Endothelial cell of umbilical vein (primary cell): ENCODE data around the gene C1QTNF8.

Source experiments
- CTCF ChIP-seq, 2 donors: IDR thresholded peaks; 1 replicate in 1 of 2; 2 replicates in 1 of 2; pipeline ENCODE4 v1.5.1; 2011; ENCODE audit warnings: low read length in 2 of 2, mild to moderate bottlenecking in 2 of 2, moderate library complexity in 2 of 2, control low read depth in 1 of 2, inconsistent platforms in 1 of 2, low read depth in 1 of 2; ENCODE audit not compliant: insufficient read depth in 1 of 2; ENCODE audit errors: extremely low read depth in 1 of 2
- EZH2 ChIP-seq: IDR thresholded peaks from 2 replicates; pipeline ENCODE4 v1.6.1; 2012; ENCODE audit warnings: borderline replicate concordance, low read depth, mild to moderate bottlenecking, moderate library complexity, low read length, inconsistent platforms; ENCODE audit not compliant: severe bottlenecking
- FOS ChIP-seq: IDR thresholded peaks from 2 replicates; pipeline ENCODE4 v1.6.1; 2011; ENCODE audit warnings: mild to moderate bottlenecking, low read length, moderate library complexity, borderline replicate concordance; ENCODE audit not compliant: insufficient read depth
- GATA2 ChIP-seq: IDR thresholded peaks from 2 replicates; pipeline ENCODE4 v1.7.0; 2011; ENCODE audit warnings: low read depth, mild to moderate bottlenecking, moderate library complexity, mixed read lengths, low read length; ENCODE audit not compliant: insufficient read length, insufficient read depth
- JUN ChIP-seq: IDR thresholded peaks from 2 replicates; pipeline ENCODE4 v1.6.1; 2011; ENCODE audit warnings: borderline replicate concordance, low read depth; ENCODE audit not compliant: insufficient read length, insufficient read depth
- MYC ChIP-seq: IDR thresholded peaks from one replicate; pipeline ENCODE4 v1.6.1; 2011; ENCODE audit warnings: mild to moderate bottlenecking, low read depth, low read length
- POLR2A ChIP-seq: IDR thresholded peaks from 2 replicates; pipeline ENCODE4 v1.6.1; 2012; ENCODE audit warnings: low read depth, mild to moderate bottlenecking, control low read depth, low read length
- POLR2AphosphoS5 ChIP-seq: IDR thresholded peaks from 2 replicates; pipeline ENCODE4 v1.6.1; 2012; ENCODE audit warnings: low read depth, mild to moderate bottlenecking, control low read depth, low read length, moderate library complexity; ENCODE audit not compliant: insufficient read depth
- TF ChIP-seq, protein P1 (sequence below): IDR thresholded peaks from 2 replicates; pipeline ENCODE4 v1.6.1; 2011; ENCODE audit not compliant: insufficient read depth, insufficient read length

DNA sequence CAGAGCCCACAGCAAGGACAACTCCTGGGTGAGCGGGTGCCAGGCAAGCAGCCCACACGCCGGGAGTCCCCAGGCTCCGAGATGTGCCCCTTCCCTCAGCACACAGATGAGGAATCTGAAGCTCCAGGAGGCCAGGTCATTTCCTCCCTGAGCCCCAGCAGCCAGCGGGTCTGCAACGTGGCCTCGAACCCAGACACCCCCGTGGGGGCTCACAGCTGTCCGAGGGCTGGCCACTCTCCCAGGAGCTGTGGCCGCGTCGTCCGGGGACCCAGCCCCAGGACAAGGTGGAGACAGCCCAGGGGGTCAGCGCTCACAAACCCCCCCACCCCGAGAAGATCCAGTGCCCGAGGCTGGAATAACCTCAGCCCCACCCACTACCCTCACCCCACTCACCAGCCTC, 17.4 kb upstream of the C1QTNF8 start:
- TF ChIP-seq CTCF (IDR thresholded peaks at IDR 0.05; ENCODE audit: extremely low read depth in 1 of 2, insufficient read depth in 1 of 2, low read depth in 1 of 2, low read length in 2 of 2) (no peak), POLR2AphosphoS5 (no peak), EZH2 (no peak), POLR2A (no peak), GATA2 (no peak), JUN (no peak), MYC (no peak), FOS (no peak)
- TF ChIP-seq, protein P1, sequence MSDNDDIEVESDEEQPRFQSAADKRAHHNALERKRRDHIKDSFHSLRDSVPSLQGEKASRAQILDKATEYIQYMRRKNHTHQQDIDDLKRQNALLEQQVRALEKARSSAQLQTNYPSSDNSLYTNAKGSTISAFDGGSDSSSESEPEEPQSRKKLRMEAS: no peak
